GM21786 (cell line): Measurements from ENCODE around the gene NAA80.
A peak's percentile ranks its signal among the peaks of the same experiment; 100 is the strongest.

Source experiments
- ATAC-seq: cut with Tn5 transposase; IDR thresholded peaks from one replicate; pipeline ENCODE4 v1.9.1; 2021; ENCODE audit not compliant: unreplicated experiment

The NAA80 gene

DNA sequence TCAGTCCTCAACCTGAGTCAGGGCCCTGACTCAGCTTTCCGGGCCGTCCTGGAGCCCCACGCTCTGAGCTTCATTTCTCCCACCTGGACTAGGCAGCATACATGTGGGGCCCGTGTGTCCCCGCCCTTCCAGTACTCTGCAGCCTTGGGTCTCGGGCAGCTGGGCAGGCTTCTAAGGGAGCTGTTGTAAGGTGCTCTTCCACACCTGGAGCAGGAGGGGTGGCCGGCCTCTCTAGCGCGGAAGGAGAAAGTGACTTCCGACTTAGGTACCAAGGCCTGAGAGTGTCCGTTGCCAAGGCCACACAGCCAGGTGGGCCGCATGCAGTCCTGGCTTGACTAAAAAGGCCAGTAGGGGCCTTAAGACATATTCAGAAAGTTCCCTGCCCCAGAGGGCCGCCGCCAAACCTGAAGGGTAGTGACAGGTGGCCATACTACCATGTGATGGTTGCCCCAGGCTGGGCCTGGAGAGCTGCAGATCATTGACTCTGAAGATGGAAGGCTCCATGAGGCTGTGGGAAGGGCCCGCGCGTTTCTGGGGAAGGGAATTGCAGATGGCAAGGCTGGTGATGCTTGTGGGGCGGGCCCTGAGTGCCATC lies 39.7 kb downstream of the NAA80 start:
- ATAC-seq = peak; percentile 16

DNA sequence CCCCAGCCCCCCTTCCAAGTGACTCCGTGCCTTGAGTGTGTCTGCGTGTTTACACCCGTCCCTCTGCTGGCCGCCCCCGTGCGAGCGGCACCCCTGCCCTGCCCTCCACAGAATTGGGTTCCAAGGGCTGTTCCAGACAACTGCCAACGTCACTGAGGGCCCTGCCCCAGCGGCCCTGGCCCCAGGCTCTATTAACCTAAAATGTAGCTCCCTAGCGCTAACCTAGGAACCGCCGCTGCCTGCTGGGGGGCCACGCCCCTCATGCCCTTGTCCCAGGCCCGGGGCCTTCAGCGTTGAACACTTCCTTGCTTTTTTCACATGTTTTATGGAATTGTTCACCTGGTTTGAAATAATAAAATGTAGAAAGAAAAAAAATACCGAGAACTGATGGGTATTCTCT lies 40.2 kb downstream of the NAA80 start:
- no peak for ATAC-seq

DNA sequence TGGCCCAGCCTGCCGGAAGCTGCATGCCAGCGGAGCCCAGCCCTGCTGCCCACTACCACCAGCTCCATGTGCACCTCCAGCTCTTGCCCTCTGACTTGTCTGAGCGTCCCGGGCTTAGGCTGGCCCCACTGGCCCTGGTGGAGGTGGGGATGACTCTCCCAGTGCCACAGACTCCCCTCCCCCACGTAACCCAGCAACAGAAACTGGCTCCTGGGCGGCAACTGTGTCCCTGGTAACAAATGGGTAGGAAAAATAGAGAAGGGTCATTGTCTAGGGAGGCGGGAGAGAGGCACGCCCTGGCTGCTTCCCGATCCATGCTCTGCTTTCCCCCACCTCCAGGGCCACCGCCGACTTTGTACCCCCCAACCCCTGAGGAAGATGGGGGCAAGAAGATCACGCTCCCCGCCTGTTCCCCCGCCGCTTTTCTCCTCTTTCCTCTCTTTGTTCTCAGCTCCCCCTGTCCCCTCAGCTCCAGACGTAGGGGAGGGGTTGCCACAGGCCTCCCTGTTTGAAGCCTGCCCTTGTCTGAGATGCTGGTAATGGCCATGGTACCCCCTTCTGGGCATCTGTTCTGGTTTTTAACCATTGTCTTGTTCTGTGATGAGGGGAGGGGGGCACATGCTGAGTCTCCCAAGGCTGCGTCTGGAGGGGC lies 41.0 kb downstream of the NAA80 start:
- ATAC-seq = no peak

DNA sequence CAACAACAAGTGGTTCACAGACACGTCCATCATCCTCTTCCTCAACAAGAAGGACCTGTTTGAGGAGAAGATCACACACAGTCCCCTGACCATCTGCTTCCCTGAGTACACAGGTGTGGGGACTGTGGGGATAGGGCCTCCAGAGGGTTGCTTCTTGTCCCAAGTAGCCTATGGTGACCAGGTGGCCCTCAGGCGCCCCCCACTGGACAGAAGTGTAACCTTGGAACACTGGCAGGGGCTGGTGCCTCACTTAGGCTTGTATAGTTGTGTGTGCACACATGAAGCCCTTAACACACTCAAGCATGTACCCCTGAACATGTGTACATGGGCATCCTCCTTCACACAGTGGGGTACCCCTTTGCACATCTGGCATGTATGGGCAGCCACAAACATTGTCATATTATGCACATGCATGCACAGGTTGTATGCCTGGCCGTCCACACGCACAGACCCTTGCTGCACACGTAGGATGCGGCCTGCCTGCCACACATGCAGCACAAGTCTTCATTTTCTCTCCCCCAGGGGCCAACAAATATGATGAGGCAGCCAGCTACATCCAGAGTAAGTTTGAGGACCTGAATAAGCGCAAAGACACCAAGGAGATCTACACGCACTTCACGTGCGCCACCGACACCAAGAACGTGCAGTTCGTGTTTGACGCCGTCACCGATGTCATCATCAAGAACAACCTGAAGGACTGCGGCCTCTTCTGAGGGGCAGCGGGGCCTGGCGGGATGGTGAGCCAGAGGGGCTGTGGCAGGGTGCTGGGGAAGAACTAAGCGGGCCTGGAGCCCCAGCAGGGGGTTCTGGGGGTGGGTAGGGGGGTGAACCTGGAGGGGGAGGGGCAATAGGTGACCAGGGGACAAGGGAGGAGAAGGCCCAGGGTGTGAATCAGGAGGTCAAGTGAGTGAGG lies 42.0 kb downstream of the NAA80 start:
- ATAC-seq = no peak

DNA sequence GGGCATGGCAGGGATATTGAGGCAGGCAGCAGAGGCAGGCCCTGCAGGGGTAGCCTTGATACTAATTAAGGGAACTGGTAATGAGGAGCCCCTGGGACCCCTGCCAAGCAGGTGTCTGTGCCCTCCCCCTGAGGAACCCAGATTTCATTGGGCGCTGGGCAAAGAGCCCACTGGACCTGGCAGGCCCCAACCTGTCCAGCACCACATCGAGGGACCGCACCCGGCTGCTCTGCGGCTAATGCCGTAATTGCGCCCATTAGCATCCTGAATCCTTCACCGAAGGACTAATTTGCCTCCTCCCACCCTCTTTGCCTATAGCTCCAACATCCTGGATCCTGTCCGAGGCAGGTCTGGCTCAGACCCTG lies 44.0 kb downstream of the NAA80 start:
- ATAC-seq = no peak

- ATAC-seq = no peak
Observed at GRCh38 chr3:50254577-50255250, 44.5 kb downstream of the NAA80 start.

DNA sequence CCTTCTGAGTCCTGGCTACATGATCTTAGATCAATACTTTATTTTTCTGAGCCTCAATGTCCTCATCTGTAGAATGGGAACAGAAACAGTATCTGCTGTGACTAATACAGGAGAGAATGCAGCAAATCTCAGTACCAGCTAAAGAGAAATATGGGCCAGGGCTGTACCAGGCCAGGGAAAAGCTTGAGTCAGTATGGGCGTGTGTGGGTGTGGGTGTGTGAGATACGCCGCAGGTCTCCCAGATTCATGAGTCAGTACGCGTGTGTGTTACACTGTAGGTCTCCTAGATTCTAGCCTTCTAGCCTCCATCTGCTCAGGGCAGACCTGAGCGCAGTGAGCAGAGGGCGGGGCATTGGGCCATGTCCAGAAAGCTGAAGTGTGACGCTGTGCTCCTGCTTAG lies 48.0 kb downstream of the NAA80 start:
- no peak for ATAC-seq

- ATAC-seq = no peak
Observed at GRCh38 chr3:50250514-50250913, 48.7 kb downstream of the NAA80 start.

- no peak for ATAC-seq
Observed at GRCh38 chr3:50249457-50249856, 49.7 kb downstream of the NAA80 start.

- ATAC-seq = no peak
Observed at GRCh38 chr3:50248387-50248786, 50.8 kb downstream of the NAA80 start.

- ATAC-seq = peak; percentile 47
Observed at GRCh38 chr3:50246517-50246954, 52.7 kb downstream of the NAA80 start.
